ENCODE measurements around the gene HCK.

HCK gene

GRCh38 chr20:32013326-32013725 lies 38.7 kb upstream of the HCK start:
- H3K27me3 ChIP-seq (ENCODE audit: insufficient read depth, low read length): peaks cover 60% of the 10 kb centered on the region
- no peak overlapping the region for H3K27ac ChIP-seq (ENCODE audit: low read depth, low read length)

GRCh38 chr20:32017711-32018251 lies 34.3 kb upstream of the HCK start:
- H3K4me3 ChIP-seq (ENCODE audit: low read depth, low read length): no peak overlapping the region
- peaks cover 79% of the 10 kb centered on the region for H3K27me3 ChIP-seq (ENCODE audit: insufficient read depth, low read length)
- no peaks in the 10 kb centered on the region for H3K36me3 ChIP-seq (ENCODE audit: insufficient read depth, low read length)
- no peak overlapping the region for H3K27ac ChIP-seq (ENCODE audit: low read depth, low read length)
- H2AFZ ChIP-seq (ENCODE audit: low read length, unreplicated experiment): no peak overlapping the region
- no peaks in the 10 kb centered on the region for H3K4me1 ChIP-seq (ENCODE audit: control insufficient read depth, insufficient read depth, low read length, unreplicated experiment)
- H3K79me2 ChIP-seq (ENCODE audit: control insufficient read depth, insufficient read depth, low read length, unreplicated experiment): no peaks in the 10 kb centered on the region

More at GRCh38 chr20:32013326-32013725, 38.7 kb upstream of the HCK start:
- no peaks in the 10 kb centered on the region for H3K36me3 ChIP-seq (ENCODE audit: insufficient read depth, low read length)
- no peak overlapping the region for H3K4me3 ChIP-seq (ENCODE audit: low read depth, low read length)
- no peaks in the 10 kb centered on the region for H3K79me2 ChIP-seq (ENCODE audit: control insufficient read depth, insufficient read depth, low read length, unreplicated experiment)
- no peaks in the 10 kb centered on the region for H3K4me1 ChIP-seq (ENCODE audit: control insufficient read depth, insufficient read depth, low read length, unreplicated experiment)
- no peak overlapping the region for H2AFZ ChIP-seq (ENCODE audit: low read length, unreplicated experiment)

DNA sequence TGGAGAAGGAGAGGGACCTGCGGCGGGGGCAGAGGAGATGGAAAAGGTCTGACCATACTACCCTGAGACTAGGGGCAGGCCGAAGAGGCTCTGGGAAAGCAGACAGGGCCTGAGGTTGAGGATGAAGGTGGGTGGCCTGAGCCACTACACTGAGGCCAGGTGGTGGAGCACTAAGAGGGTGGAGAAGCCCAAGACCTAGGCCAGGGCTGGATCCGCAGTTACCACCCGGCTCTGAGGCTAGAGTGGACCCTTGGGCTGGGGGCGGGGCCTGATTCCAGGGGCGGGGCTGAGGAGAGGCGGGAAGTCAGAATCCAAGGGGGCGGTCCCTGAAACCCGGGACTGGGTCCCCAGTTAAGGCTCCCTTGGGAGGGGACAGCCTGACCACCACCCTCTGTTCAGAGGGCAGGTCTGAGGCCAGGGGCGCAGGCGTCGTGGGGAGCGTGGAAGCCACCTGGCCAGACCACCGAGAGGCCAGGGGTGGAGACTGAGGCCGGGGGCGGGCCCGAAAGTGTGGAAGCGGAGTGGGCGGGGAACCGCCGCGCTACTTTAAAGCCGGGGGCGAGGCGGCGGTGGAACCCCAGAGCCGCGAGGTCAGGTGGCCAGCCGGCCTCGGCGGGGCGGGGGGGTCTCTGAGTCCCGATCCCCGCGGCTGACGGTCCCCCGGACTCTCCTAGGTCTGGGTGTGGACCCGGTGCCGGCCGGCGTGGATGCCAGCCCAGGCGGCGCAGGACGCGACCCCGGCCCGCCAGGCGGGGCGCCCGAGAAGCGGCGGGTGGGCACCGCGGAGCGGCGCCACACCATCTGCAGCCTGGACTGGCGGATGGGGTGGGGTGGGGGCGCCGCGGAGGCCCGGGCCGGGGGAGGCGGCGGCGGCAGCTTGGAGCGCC lies 33.5 kb upstream of the HCK start:
- no peak overlapping the region for H3K27ac ChIP-seq (ENCODE audit: low read depth, low read length)
- H3K27me3 ChIP-seq (ENCODE audit: insufficient read depth, low read length): peaks cover 82% of the 10 kb centered on the region
- H2AFZ ChIP-seq (ENCODE audit: low read length, unreplicated experiment): peak overlapping the region; percentile 64

GRCh38 chr20:32019156-32019510 lies 32.9 kb upstream of the HCK start:
- no peak overlapping the region for H3K4me3 ChIP-seq (ENCODE audit: low read depth, low read length)
- H3K79me2 ChIP-seq (ENCODE audit: control insufficient read depth, insufficient read depth, low read length, unreplicated experiment): no peaks in the 10 kb centered on the region
- H3K27ac ChIP-seq (ENCODE audit: low read depth, low read length): no peak overlapping the region
- H3K27me3 ChIP-seq (ENCODE audit: insufficient read depth, low read length): peaks cover 89% of the 10 kb centered on the region
- no peak overlapping the region for H2AFZ ChIP-seq (ENCODE audit: low read length, unreplicated experiment)
- no peaks in the 10 kb centered on the region for H3K4me1 ChIP-seq (ENCODE audit: control insufficient read depth, insufficient read depth, low read length, unreplicated experiment)
- H3K36me3 ChIP-seq (ENCODE audit: insufficient read depth, low read length): no peaks in the 10 kb centered on the region

More for the DNA sequence above, 33.5 kb upstream of the HCK start:
- Histone ChIP-seq H3K79me2 (ENCODE audit: control insufficient read depth, insufficient read depth, low read length, unreplicated experiment) (no peaks in the 10 kb centered on the region), H3K4me1 (ENCODE audit: control insufficient read depth, insufficient read depth, low read length, unreplicated experiment) (no peaks in the 10 kb centered on the region), H3K4me3 (ENCODE audit: low read depth, low read length) (peak overlapping the region; percentile 72), H3K36me3 (ENCODE audit: insufficient read depth, low read length) (no peaks in the 10 kb centered on the region)

- Histone ChIP-seq H2AFZ (ENCODE audit: low read length, unreplicated experiment) (no peak overlapping the region), H3K79me2 (ENCODE audit: control insufficient read depth, insufficient read depth, low read length, unreplicated experiment) (no peaks in the 10 kb centered on the region), H3K27ac (ENCODE audit: low read depth, low read length) (no peak overlapping the region), H3K4me1 (ENCODE audit: control insufficient read depth, insufficient read depth, low read length, unreplicated experiment) (no peaks in the 10 kb centered on the region), H3K36me3 (ENCODE audit: insufficient read depth, low read length) (no peaks in the 10 kb centered on the region), H3K27me3 (ENCODE audit: insufficient read depth, low read length) (peaks cover 86% of the 10 kb centered on the region), H3K4me3 (ENCODE audit: low read depth, low read length) (no peak overlapping the region)
Measured at GRCh38 chr20:32019563-32020463, 32.2 kb upstream of the HCK start.

- no peak overlapping the region for H3K4me3 ChIP-seq (ENCODE audit: low read depth, low read length)
- H3K27me3 ChIP-seq (ENCODE audit: insufficient read depth, low read length): peaks cover 87% of the 10 kb centered on the region
- H2AFZ ChIP-seq (ENCODE audit: low read length, unreplicated experiment): no peak overlapping the region
- H3K27ac ChIP-seq (ENCODE audit: low read depth, low read length): no peak overlapping the region
- no peaks in the 10 kb centered on the region for H3K4me1 ChIP-seq (ENCODE audit: control insufficient read depth, insufficient read depth, low read length, unreplicated experiment)
- H3K79me2 ChIP-seq (ENCODE audit: control insufficient read depth, insufficient read depth, low read length, unreplicated experiment): no peaks in the 10 kb centered on the region
- H3K36me3 ChIP-seq (ENCODE audit: insufficient read depth, low read length): no peaks in the 10 kb centered on the region
Measured at GRCh38 chr20:32021091-32021490, 31.0 kb upstream of the HCK start.

DNA sequence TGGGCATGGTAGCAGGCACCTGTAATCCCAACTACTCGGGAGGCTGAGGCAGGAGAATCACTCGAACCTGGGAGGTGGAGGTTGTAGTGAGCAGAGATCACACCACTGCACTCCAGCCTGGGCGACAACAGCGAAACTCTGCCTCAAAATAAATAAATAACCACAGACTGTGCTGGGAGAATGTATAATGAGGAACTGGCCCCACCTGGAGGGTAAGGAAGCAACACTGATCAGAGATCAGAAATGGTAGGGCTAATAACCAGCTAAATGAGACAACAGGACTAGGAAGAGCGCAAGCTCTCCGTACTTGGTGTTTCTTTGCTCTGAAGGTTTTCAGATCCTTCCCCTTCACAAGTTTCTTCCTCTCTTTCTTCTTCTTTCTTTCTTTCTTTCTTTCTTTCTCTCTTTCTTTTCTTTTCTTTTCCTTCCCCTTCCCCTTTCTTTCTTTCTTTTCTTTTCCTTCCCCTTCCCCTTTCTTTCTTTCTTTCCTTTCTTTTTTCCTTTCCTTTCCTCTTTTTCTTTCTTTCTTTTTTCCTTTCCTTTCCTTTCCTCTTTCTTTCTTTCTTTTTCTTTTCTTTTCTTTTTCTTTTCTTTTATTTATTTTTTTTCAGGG lies 27.3 kb upstream of the HCK start:
- Histone ChIP-seq H3K79me2 (ENCODE audit: control insufficient read depth, insufficient read depth, low read length, unreplicated experiment) (no peaks in the 10 kb centered on the region), H2AFZ (ENCODE audit: low read length, unreplicated experiment) (no peak overlapping the region), H3K4me1 (ENCODE audit: control insufficient read depth, insufficient read depth, low read length, unreplicated experiment) (no peaks in the 10 kb centered on the region), H3K27ac (ENCODE audit: low read depth, low read length) (no peak overlapping the region), H3K4me3 (ENCODE audit: low read depth, low read length) (no peak overlapping the region), H3K36me3 (ENCODE audit: insufficient read depth, low read length) (no peaks in the 10 kb centered on the region), H3K27me3 (ENCODE audit: insufficient read depth, low read length) (peaks cover 67% of the 10 kb centered on the region)

- no peak overlapping the region for H2AFZ ChIP-seq (ENCODE audit: low read length, unreplicated experiment)
- H3K4me1 ChIP-seq (ENCODE audit: control insufficient read depth, insufficient read depth, low read length, unreplicated experiment): no peaks in the 10 kb centered on the region
- no peak overlapping the region for H3K27ac ChIP-seq (ENCODE audit: low read depth, low read length)
- no peaks in the 10 kb centered on the region for H3K36me3 ChIP-seq (ENCODE audit: insufficient read depth, low read length)
- peaks cover 45% of the 10 kb centered on the region for H3K27me3 ChIP-seq (ENCODE audit: insufficient read depth, low read length)
- H3K79me2 ChIP-seq (ENCODE audit: control insufficient read depth, insufficient read depth, low read length, unreplicated experiment): no peaks in the 10 kb centered on the region
- no peak overlapping the region for H3K4me3 ChIP-seq (ENCODE audit: low read depth, low read length)
Measured at GRCh38 chr20:32027643-32028042, 24.4 kb upstream of the HCK start.

GRCh38 chr20:32028647-32029372 lies 23.2 kb upstream of the HCK start:
- Histone ChIP-seq H3K79me2 (ENCODE audit: control insufficient read depth, insufficient read depth, low read length, unreplicated experiment) (no peaks in the 10 kb centered on the region), H3K27ac (ENCODE audit: low read depth, low read length) (no peak overlapping the region)

DNA sequence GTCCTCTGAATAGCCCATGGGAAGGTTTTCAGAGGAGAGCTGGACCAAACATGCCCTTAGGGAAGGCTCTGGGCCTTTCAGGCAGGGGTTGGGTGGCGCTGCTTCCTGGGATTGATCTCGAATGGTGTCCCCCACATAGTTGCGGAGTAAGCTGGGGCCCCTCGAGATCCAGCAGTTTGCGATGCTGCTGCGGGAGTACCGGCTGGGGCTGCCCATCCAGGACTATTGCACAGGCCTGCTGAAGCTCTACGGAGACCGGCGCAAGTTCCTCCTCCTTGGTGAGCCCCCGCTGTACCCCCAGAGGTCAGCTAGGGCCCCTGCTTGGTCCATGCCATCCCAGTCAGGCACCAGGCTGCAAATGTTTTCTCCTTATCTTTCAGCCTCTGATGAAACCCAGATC lies 22.5 kb upstream of the HCK start:
- peaks cover 48% of the 10 kb centered on the region for H3K27me3 ChIP-seq (ENCODE audit: insufficient read depth, low read length)
- H3K36me3 ChIP-seq (ENCODE audit: insufficient read depth, low read length): no peaks in the 10 kb centered on the region
- no peak overlapping the region for H3K27ac ChIP-seq (ENCODE audit: low read depth, low read length)
- H2AFZ ChIP-seq (ENCODE audit: low read length, unreplicated experiment): no peak overlapping the region
- no peaks in the 10 kb centered on the region for H3K79me2 ChIP-seq (ENCODE audit: control insufficient read depth, insufficient read depth, low read length, unreplicated experiment)
- no peaks in the 10 kb centered on the region for H3K4me1 ChIP-seq (ENCODE audit: control insufficient read depth, insufficient read depth, low read length, unreplicated experiment)
- H3K4me3 ChIP-seq (ENCODE audit: low read depth, low read length): no peak overlapping the region

More at GRCh38 chr20:32028647-32029372, 23.2 kb upstream of the HCK start:
- H3K4me1 ChIP-seq (ENCODE audit: control insufficient read depth, insufficient read depth, low read length, unreplicated experiment): no peaks in the 10 kb centered on the region
- peaks cover 46% of the 10 kb centered on the region for H3K27me3 ChIP-seq (ENCODE audit: insufficient read depth, low read length)
- H3K4me3 ChIP-seq (ENCODE audit: low read depth, low read length): no peak overlapping the region
- no peaks in the 10 kb centered on the region for H3K36me3 ChIP-seq (ENCODE audit: insufficient read depth, low read length)
- no peak overlapping the region for H2AFZ ChIP-seq (ENCODE audit: low read length, unreplicated experiment)

All from ACC112 (cell line).